Activated T-cell treated with anti-CD3 and anti-CD28 coated beads, Interleukin-2, amount 50 U/mL, for 24 hours (primary cell): ENCODE results near the gene NKAIN4.

Experiments used
- DNase-seq: peaks from one replicate; pipeline ENCODE4 v3.0.0-alpha.2; 2020
- H3K27ac Mint-ChIP-seq: 2 replicates; pipeline ENCODE4 v1.8.0; 2020; ENCODE audit warnings: mild to moderate bottlenecking, mixed read lengths
- H3K27me3 Mint-ChIP-seq: 2 replicates; pipeline ENCODE4 v1.8.0; 2020; ENCODE audit warnings: mixed read lengths
- H3K36me3 Mint-ChIP-seq: 2 replicates; pipeline ENCODE4 v1.8.0; 2020; ENCODE audit warnings: low read depth, mixed read lengths
- H3K4me1 Mint-ChIP-seq: 2 replicates; pipeline ENCODE4 v1.8.0; 2020; ENCODE audit warnings: low read depth, mixed read lengths
- H3K4me3 Mint-ChIP-seq: 2 replicates; pipeline ENCODE4 v1.8.0; 2020; ENCODE audit warnings: mild to moderate bottlenecking, moderate library complexity, mixed read lengths
- H3K9me3 Mint-ChIP-seq: 2 replicates; pipeline ENCODE4 v1.8.0; 2020; ENCODE audit warnings: mixed read lengths

NKAIN4 gene

DNA sequence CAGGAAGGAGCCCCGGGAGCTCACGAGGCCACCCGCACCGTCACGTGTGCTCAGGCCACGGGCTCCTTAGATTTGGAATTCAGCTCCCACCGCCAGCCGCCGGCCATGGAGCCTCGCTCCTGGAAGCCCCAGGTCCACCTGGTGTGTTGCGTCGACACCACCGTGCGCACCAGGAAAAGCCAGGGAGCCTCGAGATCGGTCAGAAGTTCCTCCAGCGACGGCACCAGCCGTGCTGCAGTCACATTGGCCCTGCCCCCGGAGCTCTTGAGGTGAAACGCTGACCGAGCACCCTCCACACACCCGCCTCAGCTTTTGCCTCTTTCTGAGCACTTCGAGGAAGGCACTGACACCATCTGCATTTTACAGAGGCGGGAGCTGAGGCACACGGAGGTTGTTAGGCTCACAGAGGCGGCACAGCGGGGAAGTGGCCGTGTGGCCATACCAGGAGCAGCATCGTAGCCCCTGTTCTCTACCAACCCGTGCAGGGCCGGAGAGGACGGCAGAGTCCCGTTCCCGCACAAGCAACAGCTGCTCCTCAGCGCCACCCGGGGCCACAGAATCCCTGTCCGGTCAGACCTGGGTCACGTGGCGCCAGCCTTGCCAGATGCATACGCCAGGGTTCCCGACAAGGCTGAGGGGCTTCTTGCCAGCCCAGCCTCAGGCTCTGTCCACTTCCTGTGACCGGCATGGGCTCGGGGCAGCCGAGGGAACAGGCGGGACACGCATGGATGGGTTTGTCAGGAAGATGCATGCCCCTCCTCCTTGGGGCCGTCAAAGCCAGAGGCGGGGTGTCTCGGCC lies 7.6 kb downstream of the NKAIN4 start:
- peaks cover 56% of the 10 kb centered on the region for H3K27me3 Mint-ChIP-seq
- no peak overlapping the region for H3K27ac Mint-ChIP-seq
- H3K36me3 Mint-ChIP-seq = no peaks in the 10 kb centered on the region
- DNase-seq = no peak
- H3K4me3 Mint-ChIP-seq = no peak overlapping the region
- no peaks in the 10 kb centered on the region for H3K4me1 Mint-ChIP-seq
- H3K9me3 Mint-ChIP-seq = no peaks in the 10 kb centered on the region

DNA sequence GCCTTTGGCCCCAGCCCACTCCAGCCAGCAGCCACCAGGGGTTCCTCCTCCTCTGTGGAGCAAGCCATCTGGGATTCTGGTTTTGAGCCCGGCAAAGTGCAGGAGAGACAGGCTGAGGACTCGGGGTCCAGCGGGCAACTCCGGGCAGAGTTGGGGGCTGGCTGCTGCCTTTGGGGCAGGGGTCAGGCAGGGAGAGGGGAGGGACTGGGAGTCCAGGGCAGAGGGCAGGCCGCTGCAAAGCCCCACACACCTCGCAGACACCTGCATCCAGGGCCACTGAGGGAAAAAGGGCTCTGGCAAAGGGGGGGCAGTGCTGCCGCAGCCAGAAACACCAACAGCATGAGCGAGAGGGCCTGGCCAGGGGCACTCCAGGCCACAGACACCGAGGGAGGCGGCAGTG lies 9.8 kb downstream of the NKAIN4 start:
- no peak for DNase-seq
- Mint-ChIP-seq H3K27ac (no peak overlapping the region), H3K4me1 (no peaks in the 10 kb centered on the region), H3K4me3 (no peak overlapping the region), H3K9me3 (no peaks in the 10 kb centered on the region), H3K27me3 (peaks cover 41% of the 10 kb centered on the region), H3K36me3 (no peaks in the 10 kb centered on the region)

DNA sequence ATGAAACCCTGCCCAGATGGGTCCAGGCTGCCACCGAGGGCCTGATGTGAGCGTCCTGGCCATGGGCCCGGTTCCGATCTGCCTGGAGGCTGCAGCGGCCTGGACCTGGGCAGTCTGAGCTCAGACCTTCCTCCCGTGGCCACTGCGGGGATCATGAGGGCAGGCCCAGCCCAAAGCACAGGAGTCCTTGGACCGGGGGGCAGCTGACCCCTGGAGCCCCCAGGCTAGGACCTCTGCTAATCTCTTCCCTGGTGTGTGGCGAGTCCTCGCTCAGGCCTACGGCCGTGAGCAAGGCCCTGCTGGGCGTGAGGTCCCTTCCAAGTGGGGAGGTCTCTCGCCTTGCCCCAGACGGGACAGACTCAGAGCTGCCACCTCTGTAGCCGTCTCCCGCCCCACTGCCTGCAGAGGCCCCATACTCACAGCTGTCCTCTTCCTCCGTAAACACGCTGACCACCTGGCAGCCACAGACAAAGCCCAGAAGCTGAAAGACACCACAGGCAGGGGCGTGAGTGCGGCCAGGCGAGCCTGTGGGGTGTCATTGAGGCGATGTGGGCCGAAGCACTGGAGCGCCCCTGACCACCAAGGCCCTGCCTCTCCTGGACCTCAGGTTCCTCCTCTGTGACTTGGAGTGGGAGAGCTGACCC lies 10.5 kb downstream of the NKAIN4 start:
- Mint-ChIP-seq H3K4me1 (no peaks in the 10 kb centered on the region), H3K9me3 (no peaks in the 10 kb centered on the region), H3K27ac (no peak overlapping the region), H3K4me3 (no peak overlapping the region), H3K36me3 (no peaks in the 10 kb centered on the region), H3K27me3 (peaks cover 34% of the 10 kb centered on the region)
- DNase-seq = no peak

- H3K27ac Mint-ChIP-seq = no peak overlapping the region
- no peaks in the 10 kb centered on the region for H3K9me3 Mint-ChIP-seq
- no peaks in the 10 kb centered on the region for H3K4me1 Mint-ChIP-seq
- H3K36me3 Mint-ChIP-seq = no peaks in the 10 kb centered on the region
- no peak overlapping the region for H3K4me3 Mint-ChIP-seq
- peaks cover 25% of the 10 kb centered on the region for H3K27me3 Mint-ChIP-seq
- no peak for DNase-seq
Observed at GRCh38 chr20:63242736-63243135, 11.5 kb downstream of the NKAIN4 start.

- H3K36me3 Mint-ChIP-seq = no peaks in the 10 kb centered on the region
- DNase-seq = no peak
- no peak overlapping the region for H3K4me3 Mint-ChIP-seq
- H3K27me3 Mint-ChIP-seq = peaks cover 12% of the 10 kb centered on the region
- no peaks in the 10 kb centered on the region for H3K4me1 Mint-ChIP-seq
- H3K27ac Mint-ChIP-seq = no peak overlapping the region
- no peaks in the 10 kb centered on the region for H3K9me3 Mint-ChIP-seq
Observed at GRCh38 chr20:63241272-63241671, 13.0 kb downstream of the NKAIN4 start.

GRCh38 chr20:63240004-63240403 lies 14.3 kb downstream of the NKAIN4 start:
- DNase-seq = no peak
- H3K27me3 Mint-ChIP-seq = peaks cover 4% of the 10 kb centered on the region
- no peak overlapping the region for H3K27ac Mint-ChIP-seq
- no peaks in the 10 kb centered on the region for H3K36me3 Mint-ChIP-seq
- no peaks in the 10 kb centered on the region for H3K9me3 Mint-ChIP-seq
- H3K4me1 Mint-ChIP-seq = peaks cover 1% of the 10 kb centered on the region
- no peak overlapping the region for H3K4me3 Mint-ChIP-seq

DNA sequence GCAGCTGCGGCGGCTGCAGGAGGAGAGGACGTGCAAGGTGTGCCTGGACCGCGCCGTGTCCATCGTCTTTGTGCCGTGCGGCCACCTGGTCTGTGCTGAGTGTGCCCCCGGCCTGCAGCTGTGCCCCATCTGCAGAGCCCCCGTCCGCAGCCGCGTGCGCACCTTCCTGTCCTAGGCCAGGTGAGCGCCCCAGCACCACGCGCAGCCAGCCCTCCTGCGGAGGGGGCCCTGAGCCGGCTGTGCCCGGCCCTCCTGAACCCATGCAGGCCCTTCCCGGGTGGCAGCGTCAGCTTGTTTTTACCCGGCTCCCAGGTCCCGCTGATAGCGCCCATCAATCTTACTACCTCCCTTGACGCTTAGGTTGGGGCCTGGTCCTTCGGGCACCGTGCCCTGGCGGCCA lies 14.8 kb downstream of the NKAIN4 start:
- no peak overlapping the region for H3K4me3 Mint-ChIP-seq

DNA sequence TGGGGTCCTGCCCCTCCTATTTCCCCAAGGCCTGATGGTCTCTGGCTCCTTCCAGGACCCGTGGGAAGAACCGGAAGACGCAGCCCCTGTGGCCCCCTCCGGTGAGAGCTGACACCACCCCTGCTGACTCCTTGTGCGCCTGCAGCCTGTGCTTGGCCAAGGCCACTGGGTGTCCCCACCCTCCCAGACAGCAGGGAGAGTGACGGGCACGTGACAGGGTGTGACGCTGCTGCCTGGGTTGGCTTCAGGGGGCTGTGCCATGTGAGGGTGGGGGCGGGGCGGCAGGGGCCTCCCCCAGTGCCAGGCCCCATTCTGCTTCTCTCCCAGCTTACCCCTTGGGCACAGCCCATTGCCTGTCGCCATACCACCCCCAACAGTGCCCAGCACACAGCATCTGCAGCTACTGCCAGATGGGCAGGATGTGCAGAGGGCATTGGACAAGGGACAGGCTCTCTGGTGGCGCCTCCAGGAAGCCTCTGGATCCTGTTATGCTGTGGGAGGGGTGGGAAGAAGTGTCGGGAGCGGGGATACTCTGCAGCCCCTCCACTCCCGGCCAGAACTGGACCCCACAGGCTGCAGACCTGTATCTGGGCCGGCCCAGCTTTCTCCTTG lies 15.6 kb downstream of the NKAIN4 start:
- Mint-ChIP-seq H3K36me3 (no peaks in the 10 kb centered on the region), H3K27ac (no peak overlapping the region), H3K4me3 (no peak overlapping the region), H3K27me3 (peaks cover 4% of the 10 kb centered on the region), H3K4me1 (peaks cover 1% of the 10 kb centered on the region), H3K9me3 (no peaks in the 10 kb centered on the region)
- DNase-seq = no peak

More for the DNA sequence above, 14.8 kb downstream of the NKAIN4 start:
- no peaks in the 10 kb centered on the region for H3K9me3 Mint-ChIP-seq
- peaks cover 4% of the 10 kb centered on the region for H3K27me3 Mint-ChIP-seq
- no peak overlapping the region for H3K27ac Mint-ChIP-seq
- H3K36me3 Mint-ChIP-seq = no peaks in the 10 kb centered on the region
- DNase-seq = no peak
- peaks cover 1% of the 10 kb centered on the region for H3K4me1 Mint-ChIP-seq

DNA sequence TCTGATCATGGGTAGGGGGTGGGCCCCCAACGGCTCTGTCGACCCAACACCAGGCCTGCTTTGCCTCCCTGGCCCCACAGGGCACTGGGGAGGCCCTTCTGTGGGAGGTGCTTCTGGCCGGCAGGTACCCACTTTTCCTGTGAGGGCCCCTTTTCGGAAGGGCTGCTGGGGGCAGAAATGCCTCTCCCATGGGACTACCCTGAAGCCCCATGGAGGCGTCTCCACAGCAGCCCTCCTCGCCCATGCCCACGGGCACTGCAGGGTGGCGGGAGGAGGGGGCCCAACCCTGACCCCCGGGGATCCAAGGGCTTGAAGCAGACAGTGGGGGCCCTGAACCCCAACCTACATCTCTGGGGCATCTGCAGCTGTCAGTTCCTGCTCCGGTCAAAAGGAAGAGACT lies 16.2 kb downstream of the NKAIN4 start:
- H3K4me1 Mint-ChIP-seq = peaks cover 1% of the 10 kb centered on the region
- H3K9me3 Mint-ChIP-seq = no peaks in the 10 kb centered on the region
- no peak overlapping the region for H3K27ac Mint-ChIP-seq
- DNase-seq = no peak
- H3K27me3 Mint-ChIP-seq = peaks cover 6% of the 10 kb centered on the region
- H3K36me3 Mint-ChIP-seq = no peaks in the 10 kb centered on the region
- H3K4me3 Mint-ChIP-seq = no peak overlapping the region

GRCh38 chr20:63236116-63236837 lies 18.0 kb downstream of the NKAIN4 start:
- H3K9me3 Mint-ChIP-seq = no peaks in the 10 kb centered on the region
- no peaks in the 10 kb centered on the region for H3K36me3 Mint-ChIP-seq
- peaks cover 20% of the 10 kb centered on the region for H3K27me3 Mint-ChIP-seq
- peaks cover 1% of the 10 kb centered on the region for H3K4me1 Mint-ChIP-seq
- DNase-seq = no peak
- H3K27ac Mint-ChIP-seq = no peak overlapping the region
- H3K4me3 Mint-ChIP-seq = no peak overlapping the region

DNA sequence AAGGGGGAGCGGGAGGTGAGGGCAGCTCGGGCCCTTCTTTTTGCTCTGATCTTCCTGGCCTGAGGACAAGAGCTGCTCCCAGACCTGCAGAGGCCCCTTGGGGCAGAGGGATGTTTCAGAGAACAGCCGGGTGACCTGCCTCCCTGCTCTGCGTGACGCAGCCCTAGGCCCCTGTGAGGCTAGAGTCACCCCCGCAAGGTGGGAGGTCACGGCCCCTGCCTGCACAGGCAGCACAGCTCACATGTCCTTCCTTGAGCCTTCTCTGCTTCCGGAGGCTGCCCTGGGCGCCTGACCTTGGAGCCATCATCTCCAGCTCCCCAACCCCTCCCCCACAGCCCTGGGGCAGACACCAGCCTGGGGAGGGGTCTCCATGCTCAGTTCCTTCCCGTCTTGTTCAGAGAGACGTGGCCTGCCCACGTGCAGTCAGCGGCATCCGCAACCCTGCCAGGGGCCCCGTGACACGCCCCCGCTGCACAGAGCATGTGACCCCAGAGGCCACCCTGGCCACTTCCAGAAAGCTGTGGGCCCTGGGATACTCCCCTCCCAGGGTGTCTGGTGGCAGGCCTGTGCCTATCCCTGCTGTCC lies 18.8 kb downstream of the NKAIN4 start, which contains the start of gene BIRC7:
TSS of gene BIRC7 (plus strand) at position 507 of the 585 bp plus-strand sequence. CDS start 192 bp downstream, outside the sequence.
- no peaks in the 10 kb centered on the region for H3K36me3 Mint-ChIP-seq
- H3K4me1 Mint-ChIP-seq = peaks cover 1% of the 10 kb centered on the region
- no peak for DNase-seq
- no peak within 1 kb of the TSS for H3K4me3 Mint-ChIP-seq
- no peak within 1 kb of the TSS for H3K27ac Mint-ChIP-seq
- H3K9me3 Mint-ChIP-seq = no peaks in the 10 kb centered on the region
- H3K27me3 Mint-ChIP-seq = peaks cover 27% of the 10 kb centered on the region

GRCh38 chr20:63234693-63235398 lies 19.4 kb downstream of the NKAIN4 start:
- H3K27ac Mint-ChIP-seq = no peak overlapping the region
- H3K36me3 Mint-ChIP-seq = no peaks in the 10 kb centered on the region
- H3K4me3 Mint-ChIP-seq = no peak overlapping the region
- H3K27me3 Mint-ChIP-seq = peaks cover 34% of the 10 kb centered on the region
- DNase-seq = peak; percentile 51
- no peaks in the 10 kb centered on the region for H3K9me3 Mint-ChIP-seq
- H3K4me1 Mint-ChIP-seq = peaks cover 1% of the 10 kb centered on the region

DNA sequence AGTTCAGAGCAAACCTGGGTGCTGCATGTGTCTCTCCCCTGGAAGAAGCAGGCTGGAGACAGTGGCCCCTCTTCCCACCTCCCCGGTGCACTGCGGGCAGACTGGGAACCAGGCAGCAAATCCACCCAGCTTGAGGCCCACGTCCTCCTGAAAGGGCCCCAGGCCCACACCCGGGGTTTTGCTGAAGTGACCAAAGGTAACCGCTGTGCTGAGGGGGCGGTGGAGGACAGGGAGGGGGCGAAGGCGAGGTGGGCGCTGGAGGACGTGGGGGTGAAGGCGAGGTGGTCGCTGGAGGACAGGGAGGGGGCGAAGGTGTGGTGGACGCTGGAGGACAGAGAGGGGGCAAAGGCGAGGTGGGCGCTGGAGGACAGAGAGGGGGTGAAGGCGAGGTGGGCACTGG lies 20.3 kb downstream of the NKAIN4 start:
- H3K9me3 Mint-ChIP-seq = no peaks in the 10 kb centered on the region
- H3K4me3 Mint-ChIP-seq = no peak overlapping the region
- H3K36me3 Mint-ChIP-seq = no peaks in the 10 kb centered on the region
- H3K27me3 Mint-ChIP-seq = peaks cover 43% of the 10 kb centered on the region
- no peak overlapping the region for H3K27ac Mint-ChIP-seq
- H3K4me1 Mint-ChIP-seq = peaks cover 1% of the 10 kb centered on the region
- no peak for DNase-seq

GRCh38 chr20:63233061-63233344 lies 21.3 kb downstream of the NKAIN4 start:
- no peaks in the 10 kb centered on the region for H3K36me3 Mint-ChIP-seq
- no peak overlapping the region for H3K4me3 Mint-ChIP-seq
- H3K27me3 Mint-ChIP-seq = peaks cover 45% of the 10 kb centered on the region
- H3K9me3 Mint-ChIP-seq = no peaks in the 10 kb centered on the region
- no peak overlapping the region for H3K27ac Mint-ChIP-seq
- no peak for DNase-seq
- peaks cover 1% of the 10 kb centered on the region for H3K4me1 Mint-ChIP-seq
